ENCODE data around the gene USP53.
"Not testable (repeated sequence)": the region's sequence is repeated elsewhere in the genome, so short reads cannot be mapped to it uniquely, and the experiment has no call there.

Gene USP53

GRCh38 chr4:119329835-119330620 is 117.5 kb downstream of the USP53 start:
- Histone ChIP-seq H3K27me3 (ENCODE audit: control insufficient read depth, insufficient read depth, low read length) (no peaks in the 10 kb centered on the region), H3K4me3 (ENCODE audit: low read length) (no peak overlapping the region), H3K9me3 (ENCODE audit: control insufficient read depth, low read depth, low read length) (no peaks in the 10 kb centered on the region), H3K9ac (ENCODE audit: low read length) (no peak overlapping the region), H3K36me3 (ENCODE audit: control insufficient read depth, low read depth, low read length) (no peaks in the 10 kb centered on the region), H3K27ac (ENCODE audit: low read length) (no peak overlapping the region), H3K4me1 (ENCODE audit: control insufficient read depth, low read depth, low read length) (no peaks in the 10 kb centered on the region)

- not testable (repeated sequence) for H3K36me3 ChIP-seq (ENCODE audit: control insufficient read depth, low read depth, low read length); H3K9me3 ChIP-seq (ENCODE audit: control insufficient read depth, low read depth, low read length); H3K4me1 ChIP-seq (ENCODE audit: control insufficient read depth, low read depth, low read length); H3K27ac ChIP-seq (ENCODE audit: low read length); H3K4me3 ChIP-seq (ENCODE audit: low read length); H3K27me3 ChIP-seq (ENCODE audit: control insufficient read depth, insufficient read depth, low read length); H3K9ac ChIP-seq (ENCODE audit: low read length)
These were observed 123.9 kb downstream of the USP53 start for GRCh38 chr4:119336332-119336979.

GRCh38 chr4:119337010-119337409 is 124.5 kb downstream of the USP53 start:
- Histone ChIP-seq H3K4me1 (ENCODE audit: control insufficient read depth, low read depth, low read length) (no peaks in the 10 kb centered on the region), H3K9ac (ENCODE audit: low read length) (no peak overlapping the region), H3K9me3 (ENCODE audit: control insufficient read depth, low read depth, low read length) (no peaks in the 10 kb centered on the region), H3K27me3 (ENCODE audit: control insufficient read depth, insufficient read depth, low read length) (no peaks in the 10 kb centered on the region), H3K36me3 (ENCODE audit: control insufficient read depth, low read depth, low read length) (no peaks in the 10 kb centered on the region), H3K4me3 (ENCODE audit: low read length) (no peak overlapping the region), H3K27ac (ENCODE audit: low read length) (no peak overlapping the region)

- not testable (repeated sequence) for H3K4me3 ChIP-seq (ENCODE audit: low read length); H3K9me3 ChIP-seq (ENCODE audit: control insufficient read depth, low read depth, low read length); H3K9ac ChIP-seq (ENCODE audit: low read length); H3K27ac ChIP-seq (ENCODE audit: low read length); H3K36me3 ChIP-seq (ENCODE audit: control insufficient read depth, low read depth, low read length); H3K27me3 ChIP-seq (ENCODE audit: control insufficient read depth, insufficient read depth, low read length); H3K4me1 ChIP-seq (ENCODE audit: control insufficient read depth, low read depth, low read length)
These were observed 127.4 kb downstream of the USP53 start for GRCh38 chr4:119339895-119340294.

- H3K9ac ChIP-seq (ENCODE audit: low read length); H3K27ac ChIP-seq (ENCODE audit: low read length); H3K4me1 ChIP-seq (ENCODE audit: control insufficient read depth, low read depth, low read length); H3K36me3 ChIP-seq (ENCODE audit: control insufficient read depth, low read depth, low read length); H3K4me3 ChIP-seq (ENCODE audit: low read length); H3K27me3 ChIP-seq (ENCODE audit: control insufficient read depth, insufficient read depth, low read length); H3K9me3 ChIP-seq (ENCODE audit: control insufficient read depth, low read depth, low read length): not testable (repeated sequence)
These were observed 130.8 kb downstream of the USP53 start for GRCh38 chr4:119343293-119343692.

Measured in iPS-18a (cell line).